Activated CD4-positive, alpha-beta T cell treated with anti-CD3 and anti-CD28 coated beads, Interleukin-2, amount 10 ng/mL, durations not matched to agents 7 days and 5 days (primary cell): ENCODE measurements around the gene ALDH1A1. TPM values are rescaled to one million over a fixed set of nuclear protein-coding genes. Genes with fewer than 3 reads are reported as not detected.

Experiments used
- CTCF ChIA-PET: fragments of 350-600 bp; sonication (Branson Sonifier 250); formaldehyde crosslinking; loops from one replicate; lab custom pipeline; 2021; ENCODE audit warnings: antibody characterized with exemption; lab: Charles Lee
- POLR2A ChIA-PET: fragments of 350-600 bp; sonication (Branson Sonifier 250); formaldehyde crosslinking; loops from one replicate; lab custom pipeline; 2021; ENCODE audit warnings: antibody characterized with exemption; lab: Charles Lee
- DNase-seq: peaks from one replicate; pipeline ENCODE4 v3.0.0-alpha.2; 2020
- H3K27ac Mint-ChIP-seq: one replicate; pipeline ENCODE4 v1.8.0; 2021; ENCODE audit warnings: mild to moderate bottlenecking, moderate library complexity, mixed read lengths
- H3K27me3 Mint-ChIP-seq: one replicate; pipeline ENCODE4 v1.8.0; 2021; ENCODE audit warnings: mixed read lengths
- H3K36me3 Mint-ChIP-seq: one replicate; pipeline ENCODE4 v1.8.0; 2021; ENCODE audit warnings: low read depth, mixed read lengths
- H3K4me1 Mint-ChIP-seq: one replicate; pipeline ENCODE4 v1.8.0; 2021; ENCODE audit warnings: mixed read lengths
- H3K4me3 Mint-ChIP-seq: one replicate; pipeline ENCODE4 v1.8.0; 2021; ENCODE audit warnings: mild to moderate bottlenecking, moderate library complexity, mixed read lengths
- H3K9me3 Mint-ChIP-seq: one replicate; pipeline ENCODE4 v1.8.0; 2021; ENCODE audit warnings: mixed read lengths
- total RNA-seq, 2 experiments: library from RNA; stranded (reverse); gene quantifications; one replicate each; pipeline ENCODE4 v1.2.3, GENCODE V29; 2021

The ALDH1A1 gene
- total RNA-seq, 2 experiments from 2014 or later, result not detected

DNA sequence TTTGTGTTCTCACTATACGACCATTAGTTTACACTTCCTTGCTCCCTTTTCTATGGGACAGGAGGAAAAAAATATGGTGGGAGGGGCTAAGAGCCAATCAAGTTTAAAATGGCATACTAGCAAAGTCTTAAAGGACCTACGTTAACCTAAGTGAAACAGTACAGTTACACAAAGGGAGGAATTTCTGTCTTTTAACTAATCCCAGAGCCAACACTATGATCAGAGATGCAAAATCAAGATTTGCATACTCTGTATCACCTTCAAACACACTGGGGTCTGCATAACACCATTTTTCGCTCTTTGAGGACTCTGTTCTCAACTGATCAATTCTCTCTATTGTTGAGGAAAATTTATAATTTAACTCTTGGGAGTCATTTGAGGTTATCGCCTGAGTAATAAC, 49.8 kb downstream of the ALDH1A1 start:
- ChIA-PET POLR2A (no interaction called here), CTCF (no interaction called here)
- peaks cover 9% of the 10 kb centered on the region for H3K27me3 Mint-ChIP-seq
- H3K27ac Mint-ChIP-seq, result no peak overlapping the region
- no peak overlapping the region for H3K4me3 Mint-ChIP-seq
- H3K9me3 Mint-ChIP-seq, result no peaks in the 10 kb centered on the region
- H3K4me1 Mint-ChIP-seq, result no peaks in the 10 kb centered on the region
- no peaks in the 10 kb centered on the region for H3K36me3 Mint-ChIP-seq
- no peak for DNase-seq

DNA sequence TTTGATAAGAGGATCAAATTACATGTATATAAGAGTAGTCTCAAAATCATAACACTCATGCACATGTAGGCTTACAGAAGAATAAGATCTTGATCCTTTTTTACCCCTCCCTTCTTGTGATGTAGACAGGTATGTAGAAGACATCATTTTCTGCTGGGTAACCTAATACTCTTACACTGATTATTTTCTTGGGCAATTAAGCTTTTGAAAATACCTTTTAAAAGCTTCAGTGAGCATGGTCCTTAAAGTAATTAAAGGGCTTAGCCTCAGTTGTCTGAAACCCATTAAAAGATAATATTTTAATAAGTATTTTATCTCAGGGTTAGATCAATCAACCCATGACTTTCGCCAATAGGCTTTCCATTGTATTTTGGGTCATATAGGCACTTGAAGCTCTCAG, 50.6 kb downstream of the ALDH1A1 start:
- CTCF ChIA-PET, result no interaction called here
- H3K9me3 Mint-ChIP-seq, result no peaks in the 10 kb centered on the region
- H3K4me3 Mint-ChIP-seq, result no peak overlapping the region
- DNase-seq, result no peak
- peaks cover 9% of the 10 kb centered on the region for H3K27me3 Mint-ChIP-seq
- no peak overlapping the region for H3K27ac Mint-ChIP-seq
- no peaks in the 10 kb centered on the region for H3K4me1 Mint-ChIP-seq
- POLR2A ChIA-PET, result no interaction called here
- H3K36me3 Mint-ChIP-seq, result no peaks in the 10 kb centered on the region

DNA sequence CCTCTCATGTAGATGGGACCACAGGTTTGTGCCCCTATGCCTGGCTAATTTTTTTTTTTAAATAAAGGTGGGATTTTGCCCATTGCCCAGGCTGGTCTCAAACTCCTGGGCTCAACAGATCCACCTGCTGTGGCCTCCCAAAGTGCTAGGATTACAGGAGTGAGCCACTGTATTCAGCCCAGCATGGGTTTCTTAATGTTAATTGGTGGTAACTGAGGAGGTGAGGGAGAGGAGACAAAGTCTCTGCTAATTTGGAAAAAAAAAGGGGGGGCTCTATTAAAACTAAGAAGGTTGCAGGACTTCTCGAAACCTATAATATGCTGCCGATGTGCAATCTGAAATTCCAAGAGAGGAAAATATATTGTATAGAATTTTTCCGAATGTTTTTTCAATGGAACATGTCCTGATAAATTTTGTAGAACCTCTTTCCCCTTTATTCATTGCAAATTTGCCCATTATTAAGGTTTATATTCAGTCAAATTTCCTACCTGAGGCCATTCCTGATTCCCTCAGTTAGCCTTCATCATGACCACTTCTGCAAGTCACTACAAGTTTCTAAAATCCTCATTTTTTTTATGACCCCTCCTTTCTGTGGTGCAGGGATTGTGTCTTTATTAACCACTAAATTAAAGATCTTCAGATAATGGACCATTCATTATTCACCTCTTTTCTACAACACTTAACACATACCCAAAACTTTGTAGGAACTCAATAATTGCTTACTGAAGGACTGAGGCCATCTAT, 52.9 kb downstream of the ALDH1A1 start:
- CTCF ChIA-PET, result interaction anchor here (1.2 kb wide), 1 partner anchor 27 kb away, joined by 3 read pairs; no protein-coding TSS in a partner anchor
- H3K27me3 Mint-ChIP-seq, result peaks cover 9% of the 10 kb centered on the region
- H3K36me3 Mint-ChIP-seq, result no peaks in the 10 kb centered on the region
- no peak overlapping the region for H3K27ac Mint-ChIP-seq
- no peaks in the 10 kb centered on the region for H3K4me1 Mint-ChIP-seq
- POLR2A ChIA-PET, result no interaction called here
- no peaks in the 10 kb centered on the region for H3K9me3 Mint-ChIP-seq
- H3K4me3 Mint-ChIP-seq, result no peak overlapping the region
- no peak for DNase-seq

DNA sequence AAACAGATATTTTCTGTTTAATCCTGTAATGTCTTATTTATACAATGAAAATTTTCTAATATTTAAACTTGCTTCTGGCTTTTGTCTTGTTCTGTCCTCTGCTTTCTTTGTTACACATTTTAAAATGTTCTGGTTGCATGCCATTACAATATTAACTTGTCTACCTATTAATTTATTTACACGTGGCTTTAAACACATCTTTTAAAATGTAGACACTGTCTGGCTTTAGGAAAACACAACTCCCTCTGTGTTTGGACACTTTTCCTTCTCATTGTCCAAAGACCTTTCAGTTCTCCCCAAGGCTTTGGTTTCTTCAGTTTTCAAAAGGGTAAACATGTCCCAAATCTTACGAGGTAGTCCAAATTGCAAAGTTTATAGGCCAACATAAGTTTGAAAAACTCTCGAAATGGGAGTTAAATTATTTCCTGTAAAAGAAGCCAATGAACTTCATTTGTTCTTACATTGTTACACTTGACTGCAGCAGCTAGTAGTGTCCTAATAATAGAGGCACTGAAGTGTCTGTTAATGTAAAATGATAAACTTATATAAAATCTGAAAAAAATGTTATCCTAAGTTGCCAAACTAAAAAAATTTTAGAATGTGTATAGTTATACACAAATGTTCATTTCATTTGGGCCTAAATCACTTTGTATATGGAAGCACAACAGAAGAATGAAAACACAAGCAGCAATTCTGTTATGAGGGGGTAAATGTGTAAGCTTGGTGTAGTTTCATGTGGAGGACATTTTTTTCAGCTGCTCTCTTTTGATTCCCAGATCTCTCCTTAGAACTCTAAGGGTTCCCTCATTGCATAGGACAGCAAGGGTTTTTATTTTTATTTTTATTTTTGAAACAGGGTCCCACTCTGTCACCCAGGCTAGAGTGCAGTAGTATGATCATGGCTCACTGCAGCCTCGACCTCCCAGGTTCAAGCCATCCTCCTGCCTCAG, 53.8 kb downstream of the ALDH1A1 start:
- DNase-seq, result no peak
- CTCF ChIA-PET, result interaction anchor here (1.2 kb wide), 1 partner anchor 26 kb away, joined by 3 read pairs; no protein-coding TSS in a partner anchor
- POLR2A ChIA-PET, result no interaction called here
- Mint-ChIP-seq H3K27ac (no peak overlapping the region), H3K36me3 (no peaks in the 10 kb centered on the region), H3K27me3 (peaks cover 9% of the 10 kb centered on the region), H3K4me1 (no peaks in the 10 kb centered on the region), H3K9me3 (no peaks in the 10 kb centered on the region), H3K4me3 (no peak overlapping the region)

DNA sequence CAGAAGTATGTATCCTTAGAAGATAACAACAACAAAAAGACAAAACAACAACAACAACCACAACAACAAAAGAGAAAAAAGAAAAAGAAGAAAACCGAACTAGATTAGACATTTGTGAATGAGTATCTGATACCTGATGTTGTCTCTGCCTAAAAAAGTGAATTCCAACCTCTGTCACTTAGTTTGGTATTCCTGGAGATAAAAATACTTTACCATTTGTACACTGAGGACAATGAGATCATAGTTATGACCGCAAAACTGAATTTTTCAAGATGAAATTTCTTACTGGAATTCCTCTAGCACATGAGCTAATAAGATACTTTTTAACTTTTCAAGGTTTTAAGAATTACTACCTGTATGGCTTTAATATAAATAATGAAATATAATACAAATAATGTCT, 54.5 kb downstream of the ALDH1A1 start:
- Mint-ChIP-seq H3K4me3 (no peak overlapping the region), H3K27ac (no peak overlapping the region), H3K27me3 (peaks cover 7% of the 10 kb centered on the region), H3K9me3 (no peaks in the 10 kb centered on the region), H3K36me3 (no peaks in the 10 kb centered on the region), H3K4me1 (no peaks in the 10 kb centered on the region)
- POLR2A ChIA-PET, result no interaction called here
- CTCF ChIA-PET, result no interaction called here
- DNase-seq, result no peak

DNA sequence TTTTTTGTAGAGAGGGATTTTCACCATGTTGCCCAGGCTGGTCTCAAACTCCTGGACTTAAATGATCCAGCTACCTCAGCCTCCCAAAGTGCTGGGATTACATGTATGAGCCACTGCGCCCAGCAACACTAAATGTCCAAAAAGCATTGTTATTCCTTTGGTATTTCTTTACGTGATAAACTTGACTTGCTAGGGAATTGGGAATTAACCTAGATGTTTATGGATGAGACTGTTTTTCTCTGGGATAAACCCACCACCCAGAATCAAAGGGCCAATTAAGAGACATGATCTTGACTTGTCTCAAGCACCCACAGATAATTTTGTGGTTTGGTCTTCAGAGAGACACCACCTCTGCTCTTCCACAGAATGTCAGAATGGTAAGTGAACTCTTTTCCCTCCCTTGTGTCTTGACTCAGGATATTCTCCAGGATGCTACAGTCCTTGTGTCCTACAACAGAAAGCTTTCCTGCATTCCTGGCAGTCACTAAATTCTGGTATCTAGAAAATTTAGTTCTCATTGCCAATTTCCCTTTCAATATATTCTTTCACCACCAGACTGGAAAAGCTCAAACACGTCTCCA, 55.7 kb downstream of the ALDH1A1 start:
- no peak for DNase-seq
- no peaks in the 10 kb centered on the region for H3K4me1 Mint-ChIP-seq
- H3K9me3 Mint-ChIP-seq, result no peaks in the 10 kb centered on the region
- peaks cover 7% of the 10 kb centered on the region for H3K27me3 Mint-ChIP-seq
- no peak overlapping the region for H3K27ac Mint-ChIP-seq
- POLR2A ChIA-PET, result no interaction called here
- CTCF ChIA-PET, result no interaction called here
- H3K36me3 Mint-ChIP-seq, result no peaks in the 10 kb centered on the region
- no peak overlapping the region for H3K4me3 Mint-ChIP-seq

DNA sequence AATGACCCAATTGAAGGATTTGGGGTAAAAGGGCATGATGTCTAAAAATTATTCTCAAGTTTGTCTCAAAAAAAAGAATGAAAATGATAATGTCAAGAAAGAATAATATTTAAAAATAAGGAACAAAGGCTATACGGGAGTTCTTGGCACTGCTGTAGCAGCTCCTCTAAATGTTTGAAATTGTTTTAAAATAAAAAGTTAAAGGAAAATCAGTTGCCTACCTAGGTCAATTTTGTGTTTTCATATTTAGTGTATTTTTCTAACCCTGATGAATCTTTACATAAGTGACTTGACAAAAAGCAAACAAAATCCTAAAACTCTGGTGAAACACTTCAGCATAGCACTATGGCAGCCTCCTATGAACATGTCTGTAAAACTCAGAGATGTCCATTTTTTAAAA, 56.4 kb downstream of the ALDH1A1 start:
- Mint-ChIP-seq H3K4me1 (no peaks in the 10 kb centered on the region), H3K27ac (no peak overlapping the region), H3K4me3 (no peak overlapping the region), H3K27me3 (peaks cover under 1% of the 10 kb centered on the region), H3K9me3 (no peaks in the 10 kb centered on the region), H3K36me3 (no peaks in the 10 kb centered on the region)
- no peak for DNase-seq
- ChIA-PET POLR2A (no interaction called here), CTCF (no interaction called here)

DNA sequence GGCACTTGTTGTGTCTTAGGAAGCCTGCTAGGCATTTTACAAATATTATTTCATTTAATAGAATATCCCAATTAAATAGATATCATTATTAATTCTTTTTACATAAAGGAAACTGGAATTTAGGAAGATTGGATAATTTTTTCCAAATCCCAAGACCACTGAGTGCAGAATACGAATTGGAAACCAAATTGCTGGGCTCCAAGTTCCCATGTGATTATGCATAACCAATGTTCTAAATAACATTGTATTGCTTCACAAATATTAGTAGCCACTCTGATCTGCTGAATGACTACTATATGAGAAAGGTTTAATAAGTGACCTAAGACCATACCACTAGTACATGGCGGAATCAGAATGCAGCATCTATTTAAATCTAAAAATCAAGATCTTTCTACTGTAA, 57.7 kb downstream of the ALDH1A1 start:
- Mint-ChIP-seq H3K27me3 (no peaks in the 10 kb centered on the region), H3K4me3 (no peak overlapping the region), H3K27ac (no peak overlapping the region), H3K9me3 (no peaks in the 10 kb centered on the region), H3K4me1 (no peaks in the 10 kb centered on the region), H3K36me3 (no peaks in the 10 kb centered on the region)
- POLR2A ChIA-PET, result no interaction called here
- DNase-seq, result no peak
- CTCF ChIA-PET, result interaction anchor here (0.6 kb wide), 1 partner anchor 1864 kb away, joined by 3 read pairs; no protein-coding TSS in a partner anchor

DNA sequence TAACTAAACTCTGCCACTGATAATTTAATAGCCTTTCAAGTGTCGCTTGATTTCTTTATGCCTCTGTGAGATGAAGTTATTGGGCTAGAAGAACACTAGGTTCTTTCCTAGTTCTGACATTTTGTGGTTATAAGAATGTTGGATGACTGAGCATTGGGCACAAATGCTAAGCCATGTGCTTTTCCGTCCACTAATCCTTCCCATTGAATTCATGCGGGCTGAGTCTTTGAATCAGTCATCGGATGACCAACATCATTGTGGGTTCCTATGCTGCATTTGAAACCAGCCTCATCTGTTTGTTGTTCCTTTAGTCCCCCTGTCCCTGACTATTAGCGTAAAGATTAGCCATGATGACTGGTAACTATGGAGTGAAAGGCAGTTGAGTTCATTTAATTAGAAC, 58.5 kb downstream of the ALDH1A1 start:
- Mint-ChIP-seq H3K36me3 (no peaks in the 10 kb centered on the region), H3K4me3 (no peak overlapping the region), H3K4me1 (no peaks in the 10 kb centered on the region), H3K27me3 (no peaks in the 10 kb centered on the region), H3K9me3 (no peaks in the 10 kb centered on the region), H3K27ac (no peak overlapping the region)
- DNase-seq, result no peak
- POLR2A ChIA-PET, result no interaction called here
- CTCF ChIA-PET, result no interaction called here

DNA sequence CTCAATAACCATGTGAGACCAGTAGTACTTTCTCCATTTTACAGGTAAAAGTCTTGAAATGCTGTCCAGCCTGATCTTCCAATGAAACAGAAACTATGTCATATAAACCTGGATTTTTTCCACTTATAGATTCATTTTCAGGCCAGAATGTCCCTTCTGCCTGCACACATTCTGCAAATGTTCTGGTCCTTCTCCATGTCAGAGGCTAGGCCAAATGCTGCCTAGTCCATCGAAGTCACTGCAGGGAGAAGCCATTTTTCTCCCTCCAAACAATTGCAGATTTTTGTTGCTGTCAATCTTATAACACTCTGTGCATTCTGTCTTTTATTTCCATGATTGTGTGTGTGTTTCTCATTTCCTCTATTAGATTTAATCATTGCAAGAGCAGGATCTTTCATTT, 59.4 kb downstream of the ALDH1A1 start:
- Mint-ChIP-seq H3K9me3 (no peaks in the 10 kb centered on the region), H3K4me3 (no peak overlapping the region), H3K27me3 (no peaks in the 10 kb centered on the region), H3K27ac (no peak overlapping the region), H3K36me3 (no peaks in the 10 kb centered on the region), H3K4me1 (no peaks in the 10 kb centered on the region)
- CTCF ChIA-PET, result no interaction called here
- no peak for DNase-seq
- POLR2A ChIA-PET, result no interaction called here

DNA sequence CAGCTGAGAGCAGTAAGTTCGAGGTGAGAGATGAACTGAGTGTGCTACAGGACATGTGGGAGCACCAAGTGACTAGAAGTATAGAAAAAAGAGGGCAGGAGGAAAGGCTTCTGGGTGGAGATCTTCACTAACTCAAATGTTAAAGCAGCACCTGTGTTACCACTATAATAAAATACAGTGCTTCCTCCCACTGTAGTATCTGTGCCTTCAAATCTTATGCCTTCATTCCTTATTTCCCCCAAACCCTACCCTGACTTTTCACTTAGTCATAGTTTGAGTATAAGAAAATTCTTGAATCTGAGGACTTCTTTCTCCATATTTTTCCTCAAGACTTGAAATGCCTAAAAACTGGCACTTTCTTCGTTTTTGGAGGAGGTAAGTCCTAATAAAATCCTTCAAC, 61.8 kb downstream of the ALDH1A1 start:
- ChIA-PET CTCF (no interaction called here), POLR2A (no interaction called here)
- H3K4me3 Mint-ChIP-seq, result no peak overlapping the region
- H3K9me3 Mint-ChIP-seq, result no peaks in the 10 kb centered on the region
- H3K36me3 Mint-ChIP-seq, result no peaks in the 10 kb centered on the region
- no peak overlapping the region for H3K27ac Mint-ChIP-seq
- H3K4me1 Mint-ChIP-seq, result no peaks in the 10 kb centered on the region
- H3K27me3 Mint-ChIP-seq, result no peaks in the 10 kb centered on the region
- DNase-seq, result no peak

DNA sequence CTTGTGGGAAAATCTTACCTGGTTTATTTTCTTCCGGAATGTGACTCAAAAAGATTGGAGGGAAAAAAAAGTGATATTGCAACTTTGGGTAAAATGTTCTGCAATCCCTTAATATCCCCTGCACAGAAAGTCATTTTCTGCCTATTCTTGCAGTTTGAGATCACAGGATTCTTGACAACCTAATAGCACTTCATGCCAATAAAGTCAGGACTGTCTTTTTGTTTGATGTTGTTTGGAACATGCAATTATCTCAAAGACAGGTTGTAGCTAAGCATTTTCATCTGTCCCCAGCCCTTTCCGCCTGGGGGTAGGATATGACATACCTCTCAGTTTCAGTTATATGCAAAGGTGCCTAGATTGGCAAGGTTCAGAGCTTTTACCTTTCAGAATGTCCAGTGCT, 63.9 kb downstream of the ALDH1A1 start:
- no peak for DNase-seq
- CTCF ChIA-PET, result interaction anchor here (1.2 kb wide), 1 partner anchor 33 kb away, joined by 3 read pairs; no protein-coding TSS in a partner anchor
- H3K4me1 Mint-ChIP-seq, result no peaks in the 10 kb centered on the region
- peaks cover 1% of the 10 kb centered on the region for H3K27me3 Mint-ChIP-seq
- H3K27ac Mint-ChIP-seq, result no peak overlapping the region
- POLR2A ChIA-PET, result no interaction called here
- H3K36me3 Mint-ChIP-seq, result no peaks in the 10 kb centered on the region
- no peaks in the 10 kb centered on the region for H3K9me3 Mint-ChIP-seq
- no peak overlapping the region for H3K4me3 Mint-ChIP-seq

DNA sequence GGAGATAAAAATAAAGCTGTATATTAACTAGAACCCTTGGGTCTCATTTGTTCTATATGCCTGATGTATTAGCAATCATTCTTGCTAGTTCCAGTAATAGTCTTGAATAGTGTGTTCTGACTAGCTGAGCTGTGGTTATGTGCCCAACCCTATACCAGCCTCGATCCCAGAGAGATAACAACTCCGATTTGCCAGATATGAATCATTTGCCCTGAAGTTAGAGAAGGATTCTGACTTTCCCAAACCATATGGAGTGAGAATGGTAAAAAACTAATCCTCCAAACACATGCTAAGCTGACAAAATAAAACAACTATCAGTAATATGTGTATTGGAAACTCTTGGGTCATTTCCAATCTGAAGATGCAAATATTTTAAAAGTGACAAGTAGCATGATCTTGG, 64.8 kb downstream of the ALDH1A1 start:
- no peak for DNase-seq
- ChIA-PET CTCF (interaction anchor here (0.5 kb wide), 1 partner anchor 1031 kb away, joined by 3 read pairs; no protein-coding TSS in a partner anchor), POLR2A (no interaction called here)
- Mint-ChIP-seq H3K27me3 (peaks cover 1% of the 10 kb centered on the region), H3K9me3 (no peaks in the 10 kb centered on the region), H3K36me3 (no peaks in the 10 kb centered on the region), H3K27ac (no peak overlapping the region), H3K4me1 (no peaks in the 10 kb centered on the region), H3K4me3 (no peak overlapping the region)
